HepG2 (cell line): ENCODE results near the gene BCL2L11. TPM values are rescaled to one million over a fixed set of nuclear protein-coding genes. Genes with fewer than 3 reads are reported as not detected.

Experiments
- AGO1 ChIP-seq: fragments of 200-400 bp; formaldehyde crosslinking; IDR thresholded peaks from 2 replicates; pipeline ENCODE4 v1.6.1; 2017; ENCODE audit warnings: mild to moderate bottlenecking, low read depth, low read length, moderate library complexity; ENCODE audit not compliant: poor library complexity, severe bottlenecking
- AHR ChIP-seq: IDR thresholded peaks from 2 replicates; pipeline ENCODE4 v1.6.1; 2018; ENCODE audit warnings: missing genetic modification reagents, missing compliant biosample characterization
- CHD2 ChIP-seq: IDR thresholded peaks from 2 replicates; pipeline ENCODE4 v1.6.1; 2011; ENCODE audit warnings: low read depth, low read length, improper control_type of control experiment
- ELF3 ChIP-seq: IDR thresholded peaks from 2 replicates; pipeline ENCODE4 v1.6.1; 2016; ENCODE audit warnings: missing genetic modification reagents, missing compliant biosample characterization
- EP300 ChIP-seq, 3 experiments: sonication (generic) in 1 of 3; formaldehyde crosslinking in 1 of 3; IDR thresholded peaks; 2 replicates each; pipeline versions ENCODE4 v1.5.1 to v1.6.1; 2011 to 2020; ENCODE audit warnings: low read depth in 2 of 3, low read length in 2 of 3, borderline replicate concordance in 1 of 3, improper control_type of control experiment in 1 of 3, mild to moderate bottlenecking in 1 of 3, missing genetic modification reagents in 1 of 3, moderate library complexity in 1 of 3
- FOXM1 ChIP-seq: sonication (generic); formaldehyde crosslinking; IDR thresholded peaks from 2 replicates; pipeline ENCODE4 v1.5.0; 2020; ENCODE audit warnings: missing genetic modification reagents
- GPN1 ChIP-seq: sonication (generic); formaldehyde crosslinking; IDR thresholded peaks from 2 replicates; pipeline ENCODE4 v1.5.1; 2020; ENCODE audit warnings: missing genetic modification reagents, borderline replicate concordance
- HINFP ChIP-seq: sonication (generic); formaldehyde crosslinking; IDR thresholded peaks from 2 replicates; pipeline ENCODE4 v1.4.0; 2020; ENCODE audit warnings: low read depth, mild to moderate bottlenecking, missing genetic modification reagents
- HNRNPH1 ChIP-seq: fragments of 200-400 bp; formaldehyde crosslinking; optimal IDR thresholded peaks from 2 replicates; pipeline ENCODE3; 2017; ENCODE audit warnings: mild to moderate bottlenecking, low read depth, low read length
- IKZF4 ChIP-seq: sonication (generic); formaldehyde crosslinking; IDR thresholded peaks from 2 replicates; pipeline ENCODE4 v1.5.1; 2020; ENCODE audit warnings: borderline replicate concordance, mild to moderate bottlenecking, low read depth, missing genetic modification reagents; ENCODE audit errors: not compliant biosample characterization
- ISL2 ChIP-seq: sonication (generic); formaldehyde crosslinking; IDR thresholded peaks from 2 replicates; pipeline ENCODE4 v1.5.0; 2020; ENCODE audit warnings: missing genetic modification reagents
- KLF15 ChIP-seq: sonication (generic); formaldehyde crosslinking; IDR thresholded peaks from 2 replicates; pipeline ENCODE4 v1.8.1; 2023; ENCODE audit warnings: borderline replicate concordance, mild to moderate bottlenecking, inconsistent platforms, missing genetic modification reagents, mixed read lengths
- SIN3B ChIP-seq: fragments of 150-350 bp; IDR thresholded peaks from 2 replicates; pipeline ENCODE4 v1.6.1; 2014; ENCODE audit warnings: low read length
- SMAD1 ChIP-seq: sonication (generic); formaldehyde crosslinking; IDR thresholded peaks from 2 replicates; pipeline ENCODE4 v1.4.0; 2020; ENCODE audit warnings: missing genetic modification reagents, low read depth, mild to moderate bottlenecking, borderline replicate concordance
- SRSF4 ChIP-seq: fragments of 200-400 bp; formaldehyde crosslinking; IDR thresholded peaks from one replicate; pipeline ENCODE4 v1.6.1; 2018; ENCODE audit warnings: mild to moderate bottlenecking, low read depth, low read length, moderate library complexity; ENCODE audit not compliant: poor library complexity, severe bottlenecking
- U2AF2 ChIP-seq: fragments of 200-400 bp; formaldehyde crosslinking; IDR thresholded peaks from 2 replicates; pipeline ENCODE4 v1.6.1; 2017; ENCODE audit warnings: low read depth, mild to moderate bottlenecking, low read length
- YEATS4 ChIP-seq: sonication (generic); formaldehyde crosslinking; IDR thresholded peaks from 2 replicates; pipeline ENCODE4 v1.4.0; 2020; ENCODE audit warnings: missing genetic modification reagents, borderline replicate concordance
- ZBTB2 ChIP-seq: sonication (generic); formaldehyde crosslinking; IDR thresholded peaks from 2 replicates; pipeline ENCODE4 v1.8.0; 2022; ENCODE audit warnings: low read depth, missing genetic modification reagents
- ZNF326 ChIP-seq: sonication (generic); formaldehyde crosslinking; IDR thresholded peaks from 2 replicates; pipeline ENCODE4 v1.4.0; 2020; ENCODE audit warnings: missing genetic modification reagents, borderline replicate concordance
- ZNF441 ChIP-seq: sonication (generic); formaldehyde crosslinking; IDR thresholded peaks from 2 replicates; pipeline ENCODE4 v1.7.0; 2021; ENCODE audit warnings: missing genetic modification reagents, borderline replicate concordance
- ZNF557 ChIP-seq: sonication (generic); formaldehyde crosslinking; IDR thresholded peaks from 2 replicates; pipeline ENCODE4 v1.4.0; 2020; ENCODE audit warnings: missing genetic modification reagents
- ZNF564 ChIP-seq: sonication (generic); formaldehyde crosslinking; IDR thresholded peaks from 2 replicates; pipeline ENCODE4 v1.8.1; 2023; ENCODE audit warnings: mild to moderate bottlenecking, missing genetic modification reagents
- polyA plus RNA-seq, 8 experiments: library from polyadenylated mRNA; depleted of rRNA in 3 of 8; stranded (reverse) in 7 of 8; unstranded in 1 of 8; fragments of >200 nt; fragmentation: Illumina TruSeq in 4 of 8; extraction: Trizol in 4 of 8; gene quantifications; 2 replicates each; pipeline versions ENCODE4 v1.2.1 to v1.2.3, GENCODE V29; 2011 to 2016; ENCODE audit warnings: low read depth in 4 of 8, missing spikeins in 1 of 8, mixed read lengths in 1 of 8; ENCODE audit not compliant: insufficient read depth in 1 of 8
- total RNA-seq, 5 experiments: library from RNA; depleted of rRNA; stranded (reverse); fragments of >200 nt; fragmentation: Illumina TruSeq; extraction: Trizol; gene quantifications; 2 replicates each; pipeline ENCODE4 v1.2.3, GENCODE V29; 2016; ENCODE audit warnings: low read depth in 1 of 5
- TF ChIP-seq, protein P1 (sequence below): IDR thresholded peaks from 2 replicates; pipeline ENCODE4 v1.6.1; 2016; ENCODE audit warnings: low read depth, control low read depth
- TF ChIP-seq, protein P2 (sequence below): sonication (generic); formaldehyde crosslinking; IDR thresholded peaks from 2 replicates; pipeline ENCODE4 v1.4.0; 2020; ENCODE audit warnings: missing genetic modification reagents

The BCL2L11 gene
- total and polyA plus RNA-seq, 2 of the 13 experiments (the other 11 are each of a cell fraction or from before 2014, with no cell fraction given) = 6.1 to 9.7 TPM

GRCh38 chr2:111178730-111179405 lies 58.2 kb downstream of the BCL2L11 start (continued):
- TF ChIP-seq, protein P1, sequence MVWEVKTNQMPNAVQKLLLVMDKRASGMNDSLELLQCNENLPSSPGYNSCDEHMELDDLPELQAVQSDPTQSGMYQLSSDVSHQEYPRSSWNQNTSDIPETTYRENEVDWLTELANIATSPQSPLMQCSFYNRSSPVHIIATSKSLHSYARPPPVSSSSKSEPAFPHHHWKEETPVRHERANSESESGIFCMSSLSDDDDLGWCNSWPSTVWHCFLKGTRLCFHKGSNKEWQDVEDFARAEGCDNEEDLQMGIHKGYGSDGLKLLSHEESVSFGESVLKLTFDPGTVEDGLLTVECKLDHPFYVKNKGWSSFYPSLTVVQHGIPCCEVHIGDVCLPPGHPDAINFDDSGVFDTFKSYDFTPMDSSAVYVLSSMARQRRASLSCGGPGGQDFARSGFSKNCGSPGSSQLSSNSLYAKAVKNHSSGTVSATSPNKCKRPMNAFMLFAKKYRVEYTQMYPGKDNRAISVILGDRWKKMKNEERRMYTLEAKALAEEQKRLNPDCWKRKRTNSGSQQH = no peak
- no peak for TF ChIP-seq AGO1
- no peak for TF ChIP-seq SIN3B
- no peak for TF ChIP-seq KLF15
- peak; percentile 44; the same call in 1 of the 2 replicates for TF ChIP-seq HINFP (CRISPR knock-in tag)
- TF ChIP-seq HNRNPH1 = no peak
- TF ChIP-seq SRSF4 = no peak
- no peak for TF ChIP-seq ZNF326 (CRISPR knock-in tag)
- TF ChIP-seq YEATS4 (CRISPR knock-in tag) = peak; percentile 37; the same call in 1 of the 2 replicates
- no peak for TF ChIP-seq U2AF2
- TF ChIP-seq, protein P2, sequence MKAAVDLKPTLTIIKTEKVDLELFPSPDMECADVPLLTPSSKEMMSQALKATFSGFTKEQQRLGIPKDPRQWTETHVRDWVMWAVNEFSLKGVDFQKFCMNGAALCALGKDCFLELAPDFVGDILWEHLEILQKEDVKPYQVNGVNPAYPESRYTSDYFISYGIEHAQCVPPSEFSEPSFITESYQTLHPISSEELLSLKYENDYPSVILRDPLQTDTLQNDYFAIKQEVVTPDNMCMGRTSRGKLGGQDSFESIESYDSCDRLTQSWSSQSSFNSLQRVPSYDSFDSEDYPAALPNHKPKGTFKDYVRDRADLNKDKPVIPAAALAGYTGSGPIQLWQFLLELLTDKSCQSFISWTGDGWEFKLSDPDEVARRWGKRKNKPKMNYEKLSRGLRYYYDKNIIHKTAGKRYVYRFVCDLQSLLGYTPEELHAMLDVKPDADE (CRISPR knock-in tag) = no peak
- TF ChIP-seq ELF3 (CRISPR knock-in tag) = no peak
- no peak for TF ChIP-seq IKZF4 (CRISPR knock-in tag)
- TF ChIP-seq ISL2 (CRISPR knock-in tag) = no peak
- no peak for TF ChIP-seq AHR (CRISPR knock-in tag)
- TF ChIP-seq GPN1 = no peak
- TF ChIP-seq CHD2 = no peak
- peak in 1 of 2 experiments; percentile 7; a peak in 1 of 4 replicates for TF ChIP-seq EP300 (IDR thresholded peaks at IDR 0.05; ENCODE audit: low read depth in 2 of 2, low read length in 2 of 2)
- 0 out of 2 replicates have a peak, but pooled peaks have one; percentile 13 for TF ChIP-seq EP300 (CRISPR knock-in tag; IDR thresholded peaks at IDR 0.05; ENCODE audit: borderline replicate concordance)
- TF ChIP-seq ZNF557 (CRISPR knock-in tag) = no peak
- no peak for TF ChIP-seq ZNF564 (CRISPR knock-in tag)
- TF ChIP-seq ZBTB2 (CRISPR knock-in tag) = no peak
- no peak; the same call in 1 of the 2 replicates for TF ChIP-seq SMAD1
- TF ChIP-seq ZNF441 (CRISPR knock-in tag) = no peak
- TF ChIP-seq FOXM1 (CRISPR knock-in tag) = no peak
